CD14-positive monocyte (primary cell): Measurements from ENCODE around the gene PAQR9. TPM values are rescaled to one million over a fixed set of nuclear protein-coding genes. Genes with fewer than 3 reads are reported as not detected.

ENCODE experiments used
- DNase-seq, 3 donors: peaks; one replicate each; pipeline ENCODE4 v3.0.0-alpha.2; 2011 to 2022
- H2AFZ ChIP-seq: 2 replicates; pipeline ENCODE4 v1.6.0; 2012; ENCODE audit warnings: mild to moderate bottlenecking, low read depth, low read length, inconsistent platforms; ENCODE audit not compliant: insufficient read depth, poor library complexity, severe bottlenecking
- H3K27ac ChIP-seq, 2 donors: 1 replicate in 1 of 2; 2 replicates in 1 of 2; pipeline ENCODE4 v1.5.1; 2012 to 2013; ENCODE audit warnings: low read length in 2 of 2, control low read depth in 1 of 2, inconsistent platforms in 1 of 2, low read depth in 1 of 2, mild to moderate bottlenecking in 1 of 2
- H3K27me3 ChIP-seq, 2 donors: one replicate each; pipeline versions ENCODE4 v1.6.0 to v1.6.1; 2011 to 2013; ENCODE audit warnings: low read length in 2 of 2; ENCODE audit not compliant: control insufficient read depth in 2 of 2, insufficient read depth in 2 of 2
- H3K36me3 ChIP-seq, 2 donors: replicated peaks in 1 of 2; 1 replicate in 1 of 2; 2 replicates in 1 of 2; pipeline versions ENCODE4 v1.5.1 to v1.6.1; 2012 to 2013; ENCODE audit warnings: low read length in 2 of 2, control low read depth in 1 of 2, inconsistent platforms in 1 of 2, mild to moderate bottlenecking in 1 of 2; ENCODE audit not compliant: insufficient read depth in 2 of 2, control insufficient read depth in 1 of 2
- H3K4me1 ChIP-seq, 2 donors: 1 replicate in 1 of 2; 2 replicates in 1 of 2; pipeline versions ENCODE4 v1.5.1 to v1.6.1; 2012 to 2013; ENCODE audit warnings: low read length in 2 of 2, control low read depth in 1 of 2, inconsistent platforms in 1 of 2, mild to moderate bottlenecking in 1 of 2, moderate library complexity in 1 of 2; ENCODE audit not compliant: insufficient read depth in 2 of 2, control insufficient read depth in 1 of 2
- H3K4me2 ChIP-seq: replicated peaks from 2 replicates; pipeline ENCODE3; 2012; ENCODE audit warnings: low read length, moderate library complexity, mild to moderate bottlenecking; ENCODE audit not compliant: poor library complexity, severe bottlenecking; ENCODE audit errors: extremely low read depth
- H3K4me3 ChIP-seq, 3 experiments: fragments of 200-600 bp in 1 of 3; sonication (generic) in 1 of 3; replicated peaks in 1 of 3; 1 replicate in 2 of 3; 2 replicates in 1 of 3; pipeline ENCODE4 v1.5.1; 2011 to 2013; ENCODE audit warnings: low read length in 3 of 3, mild to moderate bottlenecking in 3 of 3, control low read depth in 2 of 3, low read depth in 2 of 3, inconsistent platforms in 1 of 3, moderate library complexity in 1 of 3
- H3K79me2 ChIP-seq: 2 replicates; pipeline ENCODE4 v1.6.0; 2012; ENCODE audit warnings: mild to moderate bottlenecking, control low read depth, inconsistent platforms, low read length, moderate library complexity; ENCODE audit not compliant: insufficient read depth
- H3K9ac ChIP-seq: 2 replicates; pipeline ENCODE4 v1.6.0; 2017; ENCODE audit warnings: low read length, mild to moderate bottlenecking; ENCODE audit not compliant: insufficient read depth, poor library complexity, severe bottlenecking
- H3K9me3 ChIP-seq, 2 donors: replicated peaks in 1 of 2; 1 replicate in 1 of 2; 2 replicates in 1 of 2; pipeline versions ENCODE4 v1.5.1 to v1.6.1; 2012 to 2013; ENCODE audit warnings: low read length in 2 of 2, control low read depth in 1 of 2; ENCODE audit not compliant: control insufficient read depth in 1 of 2, insufficient read depth in 1 of 2
- H4K20me1 ChIP-seq: 2 replicates; pipeline ENCODE4 v1.6.0; 2012; ENCODE audit warnings: mild to moderate bottlenecking, low read length, control low read depth, moderate library complexity; ENCODE audit not compliant: insufficient read depth
- H3K27ac Mint-ChIP-seq, 7 donors: one replicate each; pipeline ENCODE4 v1.8.0; 2020; ENCODE audit warnings: mild to moderate bottlenecking in 7 of 7, mixed read lengths in 7 of 7, moderate library complexity in 6 of 7, inconsistent platforms in 2 of 7
- H3K27me3 Mint-ChIP-seq, 3 donors: one replicate each; pipeline ENCODE4 v1.8.0; 2021 to 2022; ENCODE audit warnings: low read depth in 3 of 3, mild to moderate bottlenecking in 3 of 3, mixed read lengths in 3 of 3, moderate library complexity in 3 of 3, inconsistent platforms in 1 of 3
- H3K36me3 Mint-ChIP-seq, 2 donors: one replicate each; pipeline ENCODE4 v1.8.0; 2020; ENCODE audit warnings: mixed read lengths in 2 of 2, inconsistent platforms in 1 of 2, mild to moderate bottlenecking in 1 of 2
- H3K4me1 Mint-ChIP-seq: one replicate; pipeline ENCODE4 v1.8.0; 2020; ENCODE audit warnings: mild to moderate bottlenecking, mixed read lengths
- H3K4me3 Mint-ChIP-seq, 2 donors: one replicate each; pipeline ENCODE4 v1.8.0; 2020; ENCODE audit warnings: mild to moderate bottlenecking in 2 of 2, mixed read lengths in 2 of 2, moderate library complexity in 1 of 2
- H3K9me3 Mint-ChIP-seq, 7 donors: one replicate each; pipeline ENCODE4 v1.8.0; 2020 to 2022; ENCODE audit warnings: mixed read lengths in 7 of 7, mild to moderate bottlenecking in 6 of 7, moderate library complexity in 6 of 7, inconsistent platforms in 2 of 7
- CTCF ChIP-seq: fragments of 200-600 bp; IDR thresholded peaks from one replicate; pipeline ENCODE4 v1.8.0; 2022; ENCODE audit warnings: antibody characterized with exemption, mild to moderate bottlenecking
- WGBS: methylation state at CpG from one replicate; pipeline ENCODE4 v1.1.5; 2013; ENCODE audit warnings: missing lambda C conversion rate; ENCODE audit not compliant: insufficient coverage; 5-methylcytosine and 5-hydroxymethylcytosine counted together
- intact Hi-C, 2 donors: fragments of 100-400 bp; cut with micrococcal nuclease; formaldehyde crosslinking; loops; one replicate each; pipeline versions ENCODE4 v1.15.0 to v1.15.1; 2023
- polyA plus RNA-seq, 3 donors: library from polyadenylated mRNA; depleted of rRNA in 1 of 3; unstranded in 2 of 3; stranded (reverse) in 1 of 3; fragments of 300-500 nt in 2 of 3; fragments of >200 nt in 1 of 3; fragmentation: Illumina TruSeq in 2 of 3; gene quantifications; 1 replicate in 2 of 3; 2 replicates in 1 of 3; pipeline ENCODE4 v1.2.3, GENCODE V29; 2012 to 2021
- small RNA-seq: library from RNA; depleted of rRNA; stranded (forward); fragments of <200 nt; gene quantifications from one replicate; pipeline ENCODE3, GENCODE V24; 2012; ENCODE audit warnings: low read depth; ENCODE audit not compliant: insufficient read length

PAQR9 gene
- polyA plus RNA-seq, 3 donors = not detected

- no CpG with 5 or more reads among the region's 1 CpG for WGBS
- H3K36me3 Mint-ChIP-seq = no peaks in the 10 kb centered on the region
Observed at GRCh38 chr3:142913432-142913831, 50.0 kb downstream of the PAQR9 start.

GRCh38 chr3:142912402-142913172 lies 50.9 kb downstream of the PAQR9 start:
- H4K20me1 ChIP-seq = no peaks in the 10 kb centered on the region
- no peak for DNase-seq
- H3K4me1 Mint-ChIP-seq = peaks cover under 1% of the 10 kb centered on the region
- H3K27ac Mint-ChIP-seq = no peak overlapping the region
- H2AFZ ChIP-seq = no peak overlapping the region
- no peaks in the 10 kb centered on the region for H3K79me2 ChIP-seq
- no peaks in the 10 kb centered on the region for H3K36me3 ChIP-seq
- no peak for TF ChIP-seq CTCF
- no peaks in the 10 kb centered on the region for H3K9me3 ChIP-seq
- no peak overlapping the region for H3K4me2 ChIP-seq
- H3K4me1 ChIP-seq = no peaks in the 10 kb centered on the region
- intact Hi-C loops = no loop called here
- H3K4me3 ChIP-seq = no peak overlapping the region
- H3K27ac ChIP-seq = no peak overlapping the region
- WGBS = 96% methylated on average over 5 of the region's 6 CpGs
- H3K36me3 Mint-ChIP-seq = no peaks in the 10 kb centered on the region
- no peaks in the 10 kb centered on the region for H3K27me3 ChIP-seq
- H3K4me3 Mint-ChIP-seq = no peak overlapping the region
- H3K9me3 Mint-ChIP-seq = peaks cover 0 to 2% (median 0%) of the 10 kb centered on the region in 7 donors
- H3K27me3 Mint-ChIP-seq = peaks cover 2 to 6% (median 2%) of the 10 kb centered on the region in 3 donors
- no peak overlapping the region for H3K9ac ChIP-seq

More at GRCh38 chr3:142913432-142913831, 50.0 kb downstream of the PAQR9 start:
- Histone ChIP-seq H2AFZ (no peak overlapping the region), H3K27me3 (no peaks in the 10 kb centered on the region), H3K79me2 (no peaks in the 10 kb centered on the region), H3K36me3 (no peaks in the 10 kb centered on the region), H3K27ac (no peak overlapping the region), H3K9me3 (no peaks in the 10 kb centered on the region), H4K20me1 (no peaks in the 10 kb centered on the region), H3K4me3 (no peak overlapping the region), H3K4me2 (no peak overlapping the region), H3K4me1 (no peaks in the 10 kb centered on the region), H3K9ac (no peak overlapping the region)
- H3K4me3 Mint-ChIP-seq = no peak overlapping the region
- peaks cover 0 to 2% (median 0%) of the 10 kb centered on the region in 7 donors for H3K9me3 Mint-ChIP-seq
- H3K27ac Mint-ChIP-seq = no peak overlapping the region
- DNase-seq = no peak
- no peaks in the 10 kb centered on the region for H3K4me1 Mint-ChIP-seq
- no peak for TF ChIP-seq CTCF
- H3K27me3 Mint-ChIP-seq = peaks cover 2 to 6% (median 2%) of the 10 kb centered on the region in 3 donors
- intact Hi-C loops = no loop called here

Small RNA genes lying within 50 kb of the gene (small RNA-seq; reads per million reads assigned to genes)
- not detected for gene AC021074.2

Other genes starting within 250 kb of the PAQR9 start
- under 1 TPM in 1 of 3 donors, not detected in 2; 0.01 TPM for gene TRPC1, start 239.6 kb downstream of the PAQR9 start, polyA plus RNA-seq
- gene PCOLCE2, start 74.6 kb downstream of the PAQR9 start, polyA plus RNA-seq = not detected
- 10 to 100 TPM; 21.1 to 70.4 (median 51.4) TPM for gene U2SURP, start 37.9 kb upstream of the PAQR9 start, polyA plus RNA-seq
- 10 to 100 TPM in 1 of 3 donors, 1 to 10 TPM in 2; 6.1 to 18.0 (median 9.6) TPM for gene CHST2, start 156.1 kb upstream of the PAQR9 start, polyA plus RNA-seq